GM12864 (cell line): ENCODE data around the gene EEF2KMT.
A peak's percentile ranks its signal among the peaks of the same experiment; 100 is the strongest.
"Not testable (repeated sequence)": the region's sequence is repeated elsewhere in the genome, so short reads cannot be mapped to it uniquely, and the experiment has no call there.

ENCODE experiments used
- DNase-seq: peaks from one replicate; pipeline ENCODE4 v3.0.0-alpha.2; 2011; ENCODE audit warnings: low read depth
- H3K4me3 ChIP-seq: 2 replicates; pipeline ENCODE4 v1.5.1; 2011; ENCODE audit warnings: mild to moderate bottlenecking, low read depth, low read length, control low read depth
- TF ChIP-seq, protein P1 (sequence below): IDR thresholded peaks from 2 replicates; pipeline ENCODE4 v1.5.1; 2011; ENCODE audit warnings: low read depth, mild to moderate bottlenecking, moderate library complexity, low read length, control low read depth, inconsistent platforms; ENCODE audit errors: missing control alignments

EEF2KMT gene

DNA sequence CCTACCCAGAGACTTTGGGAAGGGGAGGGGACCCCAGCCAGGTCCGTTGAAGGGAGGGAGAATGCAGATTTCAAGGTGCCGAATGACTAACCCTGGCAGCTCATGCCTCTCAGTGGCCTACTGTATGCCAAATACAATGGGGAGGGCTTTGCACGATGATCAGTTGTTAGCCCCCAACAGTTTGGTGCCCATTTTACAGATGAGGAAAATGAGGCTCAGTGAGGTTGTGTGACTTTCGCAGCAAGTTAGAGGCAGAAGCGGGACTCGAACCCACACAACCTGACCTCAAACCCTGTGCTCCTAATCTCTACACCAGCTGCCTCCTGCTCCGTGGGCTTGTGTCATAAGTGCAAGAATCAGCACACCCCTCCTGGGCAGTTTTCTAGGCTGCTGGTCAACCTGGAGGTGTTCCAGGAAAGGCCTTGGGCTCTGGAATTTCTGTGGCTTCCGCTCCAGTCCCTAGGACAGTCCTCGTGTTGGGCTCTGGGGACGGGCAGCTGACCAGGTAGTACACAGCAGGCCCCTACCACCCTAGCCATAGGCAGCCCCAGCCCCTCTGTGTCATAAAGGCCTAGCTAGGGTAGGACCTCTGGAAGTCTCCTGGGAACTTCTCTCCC, 52.0 kb downstream of the EEF2KMT start:
- no peak for DNase-seq
- TF ChIP-seq, protein P1, sequence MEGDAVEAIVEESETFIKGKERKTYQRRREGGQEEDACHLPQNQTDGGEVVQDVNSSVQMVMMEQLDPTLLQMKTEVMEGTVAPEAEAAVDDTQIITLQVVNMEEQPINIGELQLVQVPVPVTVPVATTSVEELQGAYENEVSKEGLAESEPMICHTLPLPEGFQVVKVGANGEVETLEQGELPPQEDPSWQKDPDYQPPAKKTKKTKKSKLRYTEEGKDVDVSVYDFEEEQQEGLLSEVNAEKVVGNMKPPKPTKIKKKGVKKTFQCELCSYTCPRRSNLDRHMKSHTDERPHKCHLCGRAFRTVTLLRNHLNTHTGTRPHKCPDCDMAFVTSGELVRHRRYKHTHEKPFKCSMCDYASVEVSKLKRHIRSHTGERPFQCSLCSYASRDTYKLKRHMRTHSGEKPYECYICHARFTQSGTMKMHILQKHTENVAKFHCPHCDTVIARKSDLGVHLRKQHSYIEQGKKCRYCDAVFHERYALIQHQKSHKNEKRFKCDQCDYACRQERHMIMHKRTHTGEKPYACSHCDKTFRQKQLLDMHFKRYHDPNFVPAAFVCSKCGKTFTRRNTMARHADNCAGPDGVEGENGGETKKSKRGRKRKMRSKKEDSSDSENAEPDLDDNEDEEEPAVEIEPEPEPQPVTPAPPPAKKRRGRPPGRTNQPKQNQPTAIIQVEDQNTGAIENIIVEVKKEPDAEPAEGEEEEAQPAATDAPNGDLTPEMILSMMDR, result no peak
- no peak overlapping the region for H3K4me3 ChIP-seq

DNA sequence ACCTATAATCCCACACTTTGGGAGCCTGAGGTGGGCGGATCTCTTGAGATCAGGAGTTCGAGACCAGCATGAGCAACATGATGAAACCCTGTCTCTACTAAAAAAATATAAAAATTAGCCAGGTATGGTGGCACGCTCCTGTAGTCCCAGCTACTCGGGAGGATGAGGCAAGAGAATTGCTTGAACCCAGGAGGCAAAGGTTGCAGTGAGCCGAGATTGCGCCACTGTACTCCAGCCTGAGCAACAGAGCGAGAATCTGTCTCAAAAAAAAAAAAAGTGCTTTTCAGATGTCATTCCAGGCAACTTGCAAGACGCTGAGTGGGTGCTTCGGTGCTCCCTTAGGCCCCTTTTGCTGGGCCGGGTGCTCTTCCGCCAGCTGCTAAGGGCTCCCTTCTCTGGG, 53.0 kb downstream of the EEF2KMT start:
- not testable (repeated sequence) for H3K4me3 ChIP-seq, DNase-seq

DNA sequence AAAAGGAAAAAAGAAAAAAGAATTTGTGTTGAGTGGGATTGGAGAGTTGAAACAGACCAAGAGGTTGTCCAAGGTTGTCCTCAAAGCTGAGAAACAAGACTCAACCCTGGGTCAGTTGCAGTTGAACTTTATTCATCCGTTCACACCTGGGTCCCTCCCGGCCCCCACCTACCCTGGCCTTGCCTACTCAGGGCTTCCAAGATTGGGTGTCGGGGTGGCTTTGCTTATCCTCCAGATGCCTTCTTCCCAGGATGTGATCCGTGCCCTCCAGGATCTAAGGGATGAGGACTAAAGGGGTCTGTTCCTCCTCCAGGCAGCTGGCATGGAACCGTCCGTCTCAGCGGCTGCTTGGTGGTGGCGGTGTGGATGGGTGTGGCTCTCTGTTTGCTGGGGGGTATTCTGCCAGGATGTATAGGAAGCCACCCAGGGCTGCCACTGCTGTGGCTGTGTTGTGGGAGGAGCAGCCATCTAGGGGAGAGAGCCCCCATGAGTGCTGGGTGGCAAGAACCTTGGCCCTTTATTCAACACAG, 53.5 kb downstream of the EEF2KMT start:
- no peak for DNase-seq
- TF ChIP-seq, protein P1, result no peak
- no peak overlapping the region for H3K4me3 ChIP-seq

DNA sequence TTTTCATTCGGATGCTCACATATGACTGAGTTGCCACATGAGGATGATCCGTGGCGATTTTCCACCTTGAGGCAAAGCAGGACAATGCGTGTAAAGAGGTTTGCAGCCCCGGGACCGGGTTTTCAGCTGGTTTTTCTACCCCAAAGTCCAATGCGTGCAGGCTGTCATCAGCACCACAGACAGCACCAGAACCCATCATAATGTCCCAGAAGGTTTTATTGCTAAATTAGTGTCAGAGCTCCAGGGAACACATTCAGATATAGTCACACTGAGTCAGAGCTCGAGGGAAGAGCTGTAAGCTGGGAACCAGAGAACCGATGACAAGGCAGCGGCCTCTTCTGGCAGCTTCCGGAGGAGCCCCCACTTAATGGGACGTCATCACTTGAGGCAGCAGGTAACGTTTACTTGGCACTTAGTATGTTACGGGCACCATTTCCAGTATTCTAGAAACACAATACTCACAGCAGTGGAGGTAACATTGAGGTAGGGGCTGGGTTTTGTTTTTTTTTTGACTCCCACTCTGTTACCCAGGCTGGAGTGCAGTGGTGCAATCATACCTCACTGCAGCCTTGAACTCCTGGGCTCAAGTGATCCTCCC, 54.9 kb downstream of the EEF2KMT start:
- TF ChIP-seq, protein P1, result no peak

DNA sequence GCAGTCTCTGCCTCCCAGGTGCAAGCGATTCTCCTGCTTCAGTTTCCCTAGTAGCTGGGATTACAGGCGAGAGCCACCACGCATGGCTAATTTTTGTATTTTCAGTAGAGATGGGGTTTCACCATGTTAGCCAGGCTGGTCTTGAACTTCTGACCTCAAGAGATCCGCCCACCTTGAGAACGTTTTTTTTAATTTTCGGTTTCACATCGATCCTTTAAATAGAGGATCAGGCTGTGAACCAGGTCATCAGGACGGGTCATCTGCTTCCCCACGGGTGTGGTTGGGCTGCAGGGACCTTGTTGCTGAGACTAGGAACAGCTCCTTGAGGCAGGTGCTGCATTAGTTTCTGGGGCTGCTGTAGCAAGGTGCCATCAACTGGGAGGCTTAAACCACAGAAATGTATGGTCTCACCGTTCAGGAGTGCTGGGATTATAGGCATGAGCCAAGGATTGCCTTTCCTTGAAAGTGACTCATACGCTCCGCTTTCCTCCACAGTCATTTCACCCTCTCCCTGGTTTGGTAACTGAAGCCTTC, 55.9 kb downstream of the EEF2KMT start:
- DNase-seq, result peak; percentile 77
- no peak overlapping the region for H3K4me3 ChIP-seq
- TF ChIP-seq, protein P1, result no peak

More for the DNA sequence above, 54.9 kb downstream of the EEF2KMT start:
- DNase-seq, result no peak
- no peak overlapping the region for H3K4me3 ChIP-seq

DNA sequence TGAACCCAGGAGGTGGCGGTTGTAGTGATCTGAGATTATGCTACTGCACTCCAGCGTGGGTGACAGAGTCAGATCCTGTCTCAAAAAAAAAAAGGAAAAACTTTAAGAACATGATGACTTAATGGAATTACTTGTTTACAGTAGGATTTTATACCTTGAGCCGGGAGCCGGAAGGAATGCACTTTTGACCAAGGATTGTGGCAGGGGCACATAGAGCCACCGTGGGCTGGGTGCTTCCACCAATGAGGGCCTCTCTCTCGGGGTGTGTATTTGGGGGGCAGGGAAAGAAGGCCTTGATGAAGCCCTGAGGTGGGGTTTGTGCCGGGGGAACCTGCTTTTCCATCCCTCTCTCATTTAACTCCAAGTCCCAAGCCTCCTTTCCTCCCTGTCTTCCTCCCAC, 57.1 kb downstream of the EEF2KMT start:
- DNase-seq, result no peak
- no peak overlapping the region for H3K4me3 ChIP-seq
- TF ChIP-seq, protein P1, result no peak

DNA sequence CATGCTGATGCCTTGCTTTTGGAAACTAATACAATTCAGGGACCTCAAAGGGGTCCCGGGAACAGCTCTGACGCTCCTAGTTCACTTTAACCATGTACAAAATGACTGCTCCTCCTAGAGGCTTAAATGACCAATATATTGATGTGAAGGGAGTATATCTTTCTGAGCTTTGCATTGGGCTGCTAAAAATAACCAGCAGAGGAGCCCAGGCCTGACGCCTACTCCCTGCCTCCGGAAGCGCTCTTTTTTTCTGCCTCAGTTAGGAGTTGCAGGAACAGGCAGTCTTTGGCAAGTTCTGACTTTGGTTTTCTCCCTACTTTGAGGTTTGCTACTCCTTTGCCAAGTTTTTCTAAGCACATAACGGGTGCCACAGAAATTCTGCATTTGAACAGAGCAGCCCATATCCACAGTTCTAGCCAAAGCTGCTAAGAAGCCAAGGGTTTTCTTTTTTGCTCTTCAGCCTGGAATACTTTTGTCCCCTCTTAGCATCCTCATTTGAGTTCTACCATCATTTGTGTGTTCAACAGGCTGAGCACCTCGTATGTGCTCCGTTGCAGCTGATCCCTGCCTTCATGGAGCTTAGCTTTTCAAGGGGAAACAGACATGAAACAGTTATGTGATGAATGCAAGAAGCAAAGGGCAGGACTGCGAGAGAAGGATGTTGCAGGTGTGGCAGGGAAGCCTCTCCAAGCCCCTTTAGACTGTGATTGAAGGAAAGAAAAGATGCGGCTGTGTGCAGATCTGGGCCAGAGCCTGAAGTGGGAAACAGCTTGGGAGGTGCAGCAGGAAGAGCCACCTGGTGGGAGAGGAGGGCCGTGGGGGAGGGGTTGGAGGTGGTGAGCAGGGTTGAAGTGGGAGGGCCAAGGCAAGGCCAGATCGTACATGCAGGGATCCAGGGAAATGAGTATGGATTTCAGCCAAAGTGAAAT, 61.1 kb downstream of the EEF2KMT start:
- no peak for DNase-seq
- H3K4me3 ChIP-seq, result no peak overlapping the region
- TF ChIP-seq, protein P1, result no peak
